ENCODE data around the gene PTPN1.

- no peak for TF ChIP-seq CTCF (conservative IDR thresholded peaks at IDR 0.05; ENCODE audit: low read depth in 2 of 2)
- TF ChIP-seq EZH2 (IDR thresholded peaks at IDR 0.05; ENCODE audit: low read depth, unreplicated experiment): no peak
- TF ChIP-seq REST (IDR thresholded peaks at IDR 0.05; ENCODE audit: unreplicated experiment): no peak
- TF ChIP-seq POLR2AphosphoS5 (IDR thresholded peaks at IDR 0.05; ENCODE audit: low read depth): no peak
- no peak for TF ChIP-seq JUNB (IDR thresholded peaks at IDR 0.05; ENCODE audit: unreplicated experiment)
- no peak for TF ChIP-seq ZNF331 (CRISPR knock-in tag; IDR thresholded peaks at IDR 0.05; ENCODE audit: low read depth)
- TF ChIP-seq EZH2phosphoT487 (IDR thresholded peaks at IDR 0.05; ENCODE audit: unreplicated experiment): no peak
- TF ChIP-seq CREB1 (CRISPR knock-in tag; IDR thresholded peaks at IDR 0.05; ENCODE audit: low read depth): no peak
- TF ChIP-seq STAT1 (IDR thresholded peaks at IDR 0.05; ENCODE audit: unreplicated experiment): no peak
- no peak for TF ChIP-seq ETS1 (IDR thresholded peaks at IDR 0.05)
- no peak for TF ChIP-seq ZNF114 (CRISPR knock-in tag; IDR thresholded peaks at IDR 0.05)
- TF ChIP-seq ZNF462 (CRISPR knock-in tag; IDR thresholded peaks at IDR 0.05): no peak
Measured at GRCh38 chr20:50493881-50494253, 16.3 kb upstream of the PTPN1 start.

Data from GM23338 (cell line).